Panc1 (cell line): ENCODE measurements around the gene ADAT2. TPM values are rescaled to one million over a fixed set of nuclear protein-coding genes. Genes with fewer than 3 reads are reported as not detected.

Experiments
- ATAC-seq: fragments of 200-7000 bp; cut with Tn5 transposase; 2 replicates; pipeline ENCODE4 v1.9.1; 2020; ENCODE audit warnings: mild to moderate bottlenecking, moderate library complexity
- BruUV-seq: library from RNA; stranded (reverse); fragments of 400-500 nt; replicated peaks from 2 replicates; lab custom pipeline; 2021; lab: Mats Ljungman, UMichigan
- CTCF ChIA-PET: fragments of 300-600 bp; sonication (Branson Sonifier 250); formaldehyde crosslinking; loops from one replicate; lab custom pipeline; 2022; ENCODE audit warnings: antibody characterized with exemption; lab: Charles Lee
- POLR2A ChIA-PET: fragments of 300-600 bp; sonication (Branson Sonifier 250); formaldehyde crosslinking; loops from one replicate; lab custom pipeline; 2022; ENCODE audit warnings: antibody characterized with exemption; lab: Charles Lee
- DNase-seq: peaks from one replicate; pipeline ENCODE4 v3.0.0-alpha.2; 2010; ENCODE audit warnings: low read depth, low spot score
- H3K27ac ChIP-seq: 2 replicates; pipeline ENCODE4 v1.5.1; 2011; ENCODE audit warnings: mild to moderate bottlenecking, low read length, inconsistent platforms
- H3K27me3 ChIP-seq: fragments of 200-500 bp; sonication (Bioruptor generic); 2 replicates; pipeline ENCODE4 v1.6.0; 2014; ENCODE audit warnings: low read length, inconsistent platforms; ENCODE audit not compliant: control insufficient read depth, insufficient read depth
- H3K36me3 ChIP-seq: fragments of 200-500 bp; sonication (Bioruptor generic); 2 replicates; pipeline ENCODE4 v1.5.1; 2014; ENCODE audit warnings: inconsistent platforms, mild to moderate bottlenecking, low read length, moderate library complexity; ENCODE audit not compliant: control insufficient read depth, insufficient read depth
- H3K4me1 ChIP-seq: 2 replicates; pipeline ENCODE4 v1.5.1; 2011; ENCODE audit warnings: inconsistent platforms, mild to moderate bottlenecking, low read length, moderate library complexity; ENCODE audit not compliant: control insufficient read depth, insufficient read depth
- H3K4me3 ChIP-seq, 2 experiments: 2 replicates each; pipeline ENCODE4 v1.5.1; 2011 to 2012; ENCODE audit warnings: low read depth in 2 of 2, low read length in 2 of 2, mild to moderate bottlenecking in 2 of 2, inconsistent platforms in 1 of 2, moderate library complexity in 1 of 2
- H3K9me3 ChIP-seq: fragments of 200-500 bp; sonication (Bioruptor generic); 2 replicates; pipeline ENCODE4 v1.5.1; 2014; ENCODE audit warnings: low read depth, mild to moderate bottlenecking, inconsistent platforms, low read length, moderate library complexity; ENCODE audit not compliant: control insufficient read depth, insufficient read depth
- CTCF ChIP-seq: fragments of 450-650 bp; IDR thresholded peaks from 2 replicates; pipeline ENCODE4 v1.5.1; 2017; ENCODE audit warnings: mild to moderate bottlenecking
- POLR2AphosphoS5 ChIP-seq: IDR thresholded peaks from 2 replicates; pipeline ENCODE4 v1.6.1; 2012; ENCODE audit warnings: mild to moderate bottlenecking, low read depth, low read length, moderate library complexity
- REST ChIP-seq, 2 experiments: IDR thresholded peaks; 2 replicates each; pipeline ENCODE4 v1.6.1; 2011 to 2012; ENCODE audit warnings: low read depth in 2 of 2, control low read depth in 1 of 2, low read length in 1 of 2, mild to moderate bottlenecking in 1 of 2, moderate library complexity in 1 of 2; ENCODE audit not compliant: insufficient read depth in 1 of 2
- SIN3A ChIP-seq: IDR thresholded peaks from 2 replicates; pipeline ENCODE4 v1.6.1; 2012; ENCODE audit warnings: low read depth, mild to moderate bottlenecking, low read length, moderate library complexity, borderline replicate concordance; ENCODE audit not compliant: insufficient read depth
- TCF7L2 ChIP-seq: IDR thresholded peaks from 2 replicates; pipeline ENCODE4 v1.6.1; 2011; ENCODE audit warnings: mild to moderate bottlenecking, low read depth, low read length, inconsistent platforms
- in situ Hi-C: cut with HindIII; loops from 2 replicates; pipeline ENCODE4 v1.10.0; 2016; ENCODE audit warnings: low sequenced_read_pairs, low pct_unique_long_range_greater_than_20kb
- intact Hi-C: fragments of 100-400 bp; cut with micrococcal nuclease; formaldehyde crosslinking; loops from one replicate; pipeline ENCODE4 v1.10.0; 2022; ENCODE audit not compliant: unreplicated experiment
- total RNA-seq: library from RNA; stranded (reverse); gene quantifications from one replicate; pipeline ENCODE4 v1.2.1, GENCODE V29; 2021; ENCODE audit not compliant: unreplicated experiment

Gene ADAT2
- total RNA-seq, 1 experiment from 2014 or later, result 6.4 TPM

GRCh38 chr6:143441010-143441409, 9.5 kb downstream of the ADAT2 start:
- H3K4me1 ChIP-seq, result no peaks in the 10 kb centered on the region
- no peaks in the 10 kb centered on the region for H3K9me3 ChIP-seq
- ATAC-seq (no peak), DNase-seq (no peak)
- no peak overlapping the region for H3K4me3 ChIP-seq
- BruUV-seq, result no TSS peak
- H3K27ac ChIP-seq, result no peak overlapping the region
- no peaks in the 10 kb centered on the region for H3K27me3 ChIP-seq
- in situ Hi-C loops (no loop called here), intact Hi-C loops (no loop called here)
- ChIA-PET CTCF (no interaction called here), POLR2A (no interaction called here)
- TF ChIP-seq SIN3A (no peak), REST (IDR thresholded peaks at IDR 0.05; ENCODE audit: insufficient read depth in 1 of 2, low read depth in 2 of 2, low read length in 1 of 2) (no peak), TCF7L2 (no peak), CTCF (no peak), POLR2AphosphoS5 (no peak)
- peaks cover 8% of the 10 kb centered on the region for H3K36me3 ChIP-seq

GRCh38 chr6:143432588-143432987, 17.9 kb downstream of the ADAT2 start:
- POLR2A ChIA-PET, result interaction anchor here (0.6 kb wide), 1 partner anchor 91 kb away, joined by 13 read pairs; no protein-coding TSS in a partner anchor

More at GRCh38 chr6:143432588-143432987, 17.9 kb downstream of the ADAT2 start:
- in situ Hi-C loops (no loop called here), intact Hi-C loops (no loop called here)
- TF ChIP-seq CTCF (no peak), POLR2AphosphoS5 (no peak), REST (IDR thresholded peaks at IDR 0.05; ENCODE audit: insufficient read depth in 1 of 2, low read depth in 2 of 2, low read length in 1 of 2) (no peak), TCF7L2 (no peak), SIN3A (no peak)
- H3K4me3 ChIP-seq, result no peak overlapping the region
- H3K27ac ChIP-seq, result no peak overlapping the region
- CTCF ChIA-PET, result no interaction called here
- no peaks in the 10 kb centered on the region for H3K9me3 ChIP-seq
- ATAC-seq (no peak), DNase-seq (no peak)
- H3K4me1 ChIP-seq, result no peaks in the 10 kb centered on the region
- H3K27me3 ChIP-seq, result no peaks in the 10 kb centered on the region
- H3K36me3 ChIP-seq, result no peaks in the 10 kb centered on the region
- no TSS peak for BruUV-seq
